ENCODE results near the gene ATOH8.
"Not testable (repeated sequence)": the region's sequence is repeated elsewhere in the genome, so short reads cannot be mapped to it uniquely, and the experiment has no call there.

ATOH8 gene

DNA sequence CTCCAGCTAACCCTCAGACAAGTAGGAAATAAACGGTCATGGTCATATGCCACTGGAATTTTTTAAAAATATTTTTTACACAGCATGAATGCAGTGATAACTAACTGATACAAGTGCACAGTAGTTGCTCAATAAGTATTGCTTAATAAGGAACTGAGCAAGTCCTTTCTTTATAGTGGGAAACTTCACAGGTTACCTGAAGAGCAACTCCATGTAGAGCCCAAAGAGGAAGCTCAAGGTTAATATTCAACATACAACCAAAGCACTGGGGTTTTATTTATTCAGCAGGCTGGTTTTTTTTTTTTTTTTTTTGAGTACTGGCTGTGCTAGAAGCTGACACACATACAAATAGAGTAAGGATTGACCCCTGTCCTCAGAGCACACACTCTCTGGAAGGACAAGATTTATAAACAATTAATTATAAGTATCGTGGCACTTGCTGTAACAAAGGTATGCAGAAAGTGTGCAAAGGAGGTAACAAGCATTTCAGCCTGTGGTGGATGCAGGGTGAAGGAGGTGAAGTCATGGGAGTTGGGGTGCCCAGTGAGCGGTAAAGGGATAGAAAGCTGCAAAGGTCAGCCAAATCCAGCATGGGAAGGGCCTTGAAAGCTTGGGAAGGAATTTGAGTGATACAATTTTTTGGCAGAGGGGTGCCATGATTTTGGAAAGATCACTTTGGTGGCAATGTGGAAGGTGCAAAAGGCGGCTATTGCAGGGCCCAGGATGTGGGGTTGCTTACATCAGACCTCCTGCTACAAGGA is 52.7 kb downstream of the ATOH8 start:
- no peak for DNase-seq

GRCh38 chr2:85807756-85808155 is 54.0 kb downstream of the ATOH8 start:
- no peak for DNase-seq

GRCh38 chr2:85810371-85811179 is 56.8 kb downstream of the ATOH8 start:
- no peak for DNase-seq

GRCh38 chr2:85811180-85812093 is 57.6 kb downstream of the ATOH8 start:
- DNase-seq = peak; percentile 9 to 40

DNA sequence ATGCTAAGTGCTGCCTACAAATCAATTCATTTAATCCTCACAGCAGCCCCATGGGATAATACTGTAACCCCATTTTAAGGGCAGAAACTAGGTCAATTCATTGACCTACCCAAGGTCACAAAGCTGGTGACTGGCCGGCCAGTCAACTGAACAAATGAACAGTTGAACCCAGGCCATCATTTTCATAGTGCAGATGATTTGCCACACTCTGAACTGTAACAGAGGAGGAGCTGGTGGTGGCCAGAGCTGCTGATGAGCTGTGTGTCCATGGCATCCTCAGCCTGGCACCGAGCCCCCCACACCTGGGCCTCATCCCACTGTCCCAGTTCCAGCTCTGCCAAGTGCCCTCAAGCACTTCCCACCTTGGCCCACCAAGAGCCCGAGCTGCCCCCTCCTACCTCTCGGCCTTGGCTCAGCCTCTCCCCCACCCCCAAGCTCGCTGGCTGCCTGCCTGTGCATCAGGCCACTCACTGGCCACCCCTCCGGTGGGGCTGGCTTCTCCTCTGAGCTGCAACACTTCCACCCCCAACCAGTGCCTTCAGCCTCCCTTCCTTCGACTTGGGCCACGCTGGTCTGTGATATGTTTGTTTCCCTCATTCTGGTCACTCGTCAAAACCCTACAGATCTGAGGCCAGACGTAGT is 58.4 kb downstream of the ATOH8 start:
- no peak for DNase-seq

GRCh38 chr2:85813211-85813981 is 59.6 kb downstream of the ATOH8 start:
- no peak for DNase-seq

GRCh38 chr2:85813982-85814801 is 60.4 kb downstream of the ATOH8 start:
- peak; percentile 71 to 82 for DNase-seq

GRCh38 chr2:85814802-85815550 is 61.2 kb downstream of the ATOH8 start:
- no peak for DNase-seq

DNA sequence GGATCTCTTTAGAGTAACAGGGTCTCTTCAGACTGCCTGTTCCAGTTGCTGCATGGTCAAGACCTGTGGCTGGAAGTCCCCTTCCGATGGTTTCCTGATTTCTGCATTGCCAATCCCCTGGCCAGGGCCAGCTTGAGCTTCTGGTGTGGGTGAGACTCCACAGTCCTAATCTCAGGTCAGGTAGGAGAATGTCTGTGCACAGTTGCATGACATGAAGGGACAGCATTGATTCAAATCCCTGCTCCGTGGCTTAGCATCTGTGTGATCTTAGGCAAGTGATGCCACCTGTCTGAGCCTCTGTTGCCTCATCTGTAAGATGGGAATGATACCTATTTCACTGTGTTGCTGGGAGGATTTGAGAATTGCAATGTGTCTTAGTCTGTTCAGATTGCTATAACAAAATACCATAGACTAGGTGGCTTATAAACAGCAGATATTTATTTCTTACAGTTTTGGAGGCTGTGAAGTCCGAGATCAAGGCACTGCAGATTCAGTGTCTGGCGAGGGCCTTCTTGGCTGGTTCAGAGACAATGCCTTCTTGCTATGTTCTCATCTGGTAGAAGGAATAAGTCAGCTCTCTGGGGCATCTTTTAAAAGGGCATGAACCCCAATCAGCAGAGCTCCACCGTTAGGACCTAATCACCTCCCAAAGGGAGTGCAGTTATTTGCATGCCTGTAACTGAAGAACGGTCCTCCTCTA is 66.2 kb downstream of the ATOH8 start:
- no peak for DNase-seq

DNA sequence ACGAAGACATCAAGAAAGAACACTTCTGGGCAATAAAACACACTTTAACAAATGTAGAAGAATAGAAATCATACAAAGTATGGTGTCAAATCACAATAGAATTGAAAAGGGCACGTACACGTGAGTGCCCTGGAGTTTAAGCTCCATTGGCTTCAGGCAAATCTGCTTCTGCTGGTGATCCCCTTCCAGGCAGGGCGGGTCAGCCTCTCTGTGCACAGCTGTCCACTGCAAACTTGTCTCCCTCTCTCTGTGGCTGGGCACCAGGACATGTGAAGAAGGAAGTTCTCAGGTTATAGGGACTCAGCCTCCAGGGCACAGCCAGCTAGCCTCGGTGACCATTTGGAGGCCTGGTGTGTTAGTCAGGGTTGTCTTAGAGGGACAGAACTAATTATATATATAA is 69.0 kb downstream of the ATOH8 start:
- DNase-seq = no peak

GRCh38 chr2:85823951-85824350 is 70.2 kb downstream of the ATOH8 start:
- no peak for DNase-seq

DNA sequence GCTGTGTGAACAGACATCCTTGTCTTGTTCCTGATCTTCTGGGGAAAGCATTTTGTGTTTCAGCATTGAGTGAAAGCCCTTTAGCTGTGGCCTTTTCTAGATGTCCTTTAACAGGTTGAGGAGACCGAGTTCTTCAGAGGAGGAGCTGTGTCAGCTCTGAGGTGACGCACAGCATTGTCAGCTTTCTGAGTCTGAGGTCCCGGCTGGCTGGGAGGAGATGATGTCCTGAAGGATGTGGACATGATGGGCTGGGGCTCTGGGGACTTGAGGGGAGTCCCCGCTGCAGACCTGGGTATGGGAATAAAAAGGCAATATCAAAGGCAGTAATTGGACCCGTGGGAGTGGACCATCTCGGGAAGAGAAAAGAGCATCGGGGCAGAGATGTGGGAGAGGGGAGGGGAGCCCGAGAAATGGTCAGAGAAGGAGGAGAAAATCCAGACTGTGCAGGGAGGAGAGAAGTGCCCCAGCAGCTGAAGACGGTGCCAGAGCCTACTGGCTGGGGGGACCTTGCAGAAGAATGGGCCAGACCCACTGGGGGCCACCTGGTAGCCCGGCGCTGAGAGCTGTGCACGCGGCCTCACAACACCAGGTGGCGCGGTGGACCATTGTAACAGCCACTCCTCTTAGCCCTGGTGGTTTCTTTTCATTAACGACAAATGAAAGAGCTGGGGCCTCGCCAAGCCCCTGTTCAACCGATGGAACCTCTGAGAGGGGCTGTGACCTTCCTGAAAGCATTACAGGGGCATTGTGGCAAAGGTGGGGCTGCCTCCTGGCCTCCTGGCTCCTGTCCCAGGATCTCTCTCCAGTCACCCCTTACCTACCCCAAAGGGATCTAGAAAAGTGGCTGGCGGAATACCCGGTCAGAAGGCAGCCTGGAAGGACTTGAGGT is 73.4 kb downstream of the ATOH8 start:
- DNase-seq = peak; percentile 50 to 71

DNA sequence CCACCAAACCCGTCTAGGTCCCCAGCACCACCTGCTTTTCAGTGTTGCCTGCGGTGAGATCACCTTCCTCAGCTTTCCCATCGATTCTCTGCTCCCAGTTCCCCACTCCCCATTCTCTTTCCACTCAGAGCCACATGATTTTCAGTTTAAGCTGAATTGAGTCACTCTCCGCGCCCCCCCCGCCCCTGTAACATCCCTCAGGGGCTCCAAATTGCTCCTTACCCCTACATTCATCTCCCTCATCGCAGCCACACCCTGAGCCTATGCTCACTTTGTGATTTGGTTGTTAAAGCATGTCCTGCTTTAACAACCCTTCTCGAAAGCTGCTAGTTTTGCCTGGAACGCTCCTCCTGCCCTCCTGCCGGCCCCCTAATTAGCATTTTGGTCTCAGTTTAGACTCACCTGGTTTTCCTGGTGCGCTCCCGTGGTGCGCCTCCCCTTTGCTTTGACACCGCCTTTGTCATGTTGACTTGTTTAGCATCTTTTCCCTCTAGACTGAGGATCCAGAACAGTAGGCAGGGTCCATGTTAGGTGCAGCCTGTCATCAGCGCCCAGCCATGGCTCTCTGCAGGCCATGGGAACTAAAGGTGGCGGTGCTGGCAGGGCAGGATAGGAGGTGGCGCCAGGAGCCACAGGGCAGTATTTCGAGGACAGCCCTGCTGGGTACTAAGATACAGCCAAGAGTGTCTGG is 74.2 kb downstream of the ATOH8 start:
- DNase-seq = no peak

DNA sequence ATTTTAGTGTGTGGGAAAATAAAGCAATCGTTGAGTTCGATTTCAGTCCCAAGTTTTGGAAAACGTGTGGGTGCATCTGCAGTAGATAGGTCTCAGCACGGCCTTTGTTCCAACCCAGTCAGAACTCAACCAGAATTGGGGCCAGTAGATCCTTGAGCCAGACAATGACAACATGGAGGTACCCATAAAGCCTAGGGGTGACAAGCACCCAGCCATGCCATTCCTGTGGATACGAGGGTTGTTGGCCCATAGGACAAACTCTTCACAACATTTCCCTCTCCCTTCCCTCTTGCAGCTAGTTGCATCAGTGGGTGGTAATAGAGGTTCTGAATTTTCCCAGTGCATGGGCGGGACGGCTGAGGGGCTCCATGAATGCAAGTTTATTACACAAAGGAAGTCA is 74.9 kb downstream of the ATOH8 start:
- DNase-seq = no peak

- DNase-seq = not testable (repeated sequence)
Observed at GRCh38 chr2:85829394-85829793, 75.6 kb downstream of the ATOH8 start.

DNA sequence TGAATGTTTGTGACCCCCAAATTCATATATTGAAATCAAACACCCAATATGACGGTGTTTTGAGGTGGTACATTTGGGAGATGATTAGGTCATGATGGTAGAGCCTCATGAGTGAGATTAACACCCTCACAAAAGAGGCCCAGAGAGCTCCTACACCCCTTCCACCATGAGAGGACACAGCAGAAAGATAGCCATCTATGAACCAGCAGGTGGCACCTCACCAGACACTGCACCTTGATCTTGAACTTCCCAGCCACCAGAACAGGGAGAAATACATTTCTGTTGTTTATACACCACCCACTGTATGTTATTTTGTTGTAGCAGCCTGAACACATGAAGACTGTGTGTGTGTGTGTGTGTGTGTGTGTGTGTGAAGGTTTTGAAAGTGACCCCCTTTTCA is 76.9 kb downstream of the ATOH8 start:
- peak in 1 of 2 experiments; percentile 18 for DNase-seq

- DNase-seq = no peak
Observed at GRCh38 chr2:85831735-85832134, 77.9 kb downstream of the ATOH8 start.

DNA sequence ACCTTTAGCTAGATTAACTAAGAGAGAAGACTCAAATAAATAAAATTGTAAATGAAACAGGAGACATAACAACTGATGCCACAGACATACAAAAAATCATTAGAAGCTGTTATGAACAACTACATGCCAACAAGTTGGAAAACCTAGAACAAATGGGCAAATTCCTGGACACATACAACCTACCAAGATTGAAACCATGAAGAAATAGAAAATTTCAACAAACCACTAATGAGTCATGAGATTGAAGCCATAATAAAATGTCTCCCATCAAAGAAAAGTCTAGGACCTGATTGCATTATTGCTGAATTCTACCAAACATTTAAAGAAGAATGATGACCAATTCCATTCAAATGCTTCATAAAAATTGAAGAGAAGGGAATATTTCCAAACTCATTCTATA is 80.7 kb downstream of the ATOH8 start:
- no peak for DNase-seq
